A549 (cell line): ENCODE measurements around the gene TMEM221.

ENCODE experiments used
- CTCF ChIP-seq: fragments of >200 bp; sonication (Bioruptor Twin); formaldehyde crosslinking; IDR thresholded peaks from 3 replicates; pipeline ENCODE4 v1.5.1; 2016
- HES2 ChIP-seq: fragments of >200 bp; sonication (Bioruptor Twin); formaldehyde crosslinking; IDR thresholded peaks from 2 replicates; pipeline ENCODE4 v1.6.1; 2016
- RFX5 ChIP-seq: fragments of 450-650 bp; IDR thresholded peaks from 2 replicates; pipeline ENCODE4 v1.7.1; 2014; ENCODE audit warnings: antibody characterized with exemption, mild to moderate bottlenecking, moderate library complexity
- TF ChIP-seq, protein P1 (sequence below): IDR thresholded peaks from 2 replicates; pipeline ENCODE4 v1.6.1; 2012
- TF ChIP-seq, protein P2 (sequence below): IDR thresholded peaks from 2 replicates; pipeline ENCODE4 v1.6.1; 2012

GRCh38 chr19:17466487-17466850 is 18.0 kb upstream of the TMEM221 start:
- TF ChIP-seq, protein P1, sequence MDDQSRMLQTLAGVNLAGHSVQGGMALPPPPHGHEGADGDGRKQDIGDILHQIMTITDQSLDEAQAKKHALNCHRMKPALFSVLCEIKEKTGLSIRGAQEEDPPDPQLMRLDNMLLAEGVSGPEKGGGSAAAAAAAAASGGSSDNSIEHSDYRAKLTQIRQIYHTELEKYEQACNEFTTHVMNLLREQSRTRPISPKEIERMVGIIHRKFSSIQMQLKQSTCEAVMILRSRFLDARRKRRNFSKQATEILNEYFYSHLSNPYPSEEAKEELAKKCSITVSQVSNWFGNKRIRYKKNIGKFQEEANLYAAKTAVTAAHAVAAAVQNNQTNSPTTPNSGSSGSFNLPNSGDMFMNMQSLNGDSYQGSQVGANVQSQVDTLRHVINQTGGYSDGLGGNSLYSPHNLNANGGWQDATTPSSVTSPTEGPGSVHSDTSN, result no peak
- TF ChIP-seq HES2, result no peak
- TF ChIP-seq RFX5, result no peak
- no peak for TF ChIP-seq CTCF
- TF ChIP-seq, protein P2, sequence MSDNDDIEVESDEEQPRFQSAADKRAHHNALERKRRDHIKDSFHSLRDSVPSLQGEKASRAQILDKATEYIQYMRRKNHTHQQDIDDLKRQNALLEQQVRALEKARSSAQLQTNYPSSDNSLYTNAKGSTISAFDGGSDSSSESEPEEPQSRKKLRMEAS, result no peak
